ENCODE results near the gene GLYATL1. TPM values are rescaled to one million over a fixed set of nuclear protein-coding genes. Genes with fewer than 3 reads are reported as not detected.

GLYATL1 gene
- total RNA-seq, 1 experiment from 2014 or later = not detected

GRCh38 chr11:58917159-58917783 is 22.0 kb upstream of the GLYATL1 start:
- no peak overlapping the region for H3K27ac ChIP-seq (ENCODE audit: low read length)
- TF ChIP-seq, protein P1, sequence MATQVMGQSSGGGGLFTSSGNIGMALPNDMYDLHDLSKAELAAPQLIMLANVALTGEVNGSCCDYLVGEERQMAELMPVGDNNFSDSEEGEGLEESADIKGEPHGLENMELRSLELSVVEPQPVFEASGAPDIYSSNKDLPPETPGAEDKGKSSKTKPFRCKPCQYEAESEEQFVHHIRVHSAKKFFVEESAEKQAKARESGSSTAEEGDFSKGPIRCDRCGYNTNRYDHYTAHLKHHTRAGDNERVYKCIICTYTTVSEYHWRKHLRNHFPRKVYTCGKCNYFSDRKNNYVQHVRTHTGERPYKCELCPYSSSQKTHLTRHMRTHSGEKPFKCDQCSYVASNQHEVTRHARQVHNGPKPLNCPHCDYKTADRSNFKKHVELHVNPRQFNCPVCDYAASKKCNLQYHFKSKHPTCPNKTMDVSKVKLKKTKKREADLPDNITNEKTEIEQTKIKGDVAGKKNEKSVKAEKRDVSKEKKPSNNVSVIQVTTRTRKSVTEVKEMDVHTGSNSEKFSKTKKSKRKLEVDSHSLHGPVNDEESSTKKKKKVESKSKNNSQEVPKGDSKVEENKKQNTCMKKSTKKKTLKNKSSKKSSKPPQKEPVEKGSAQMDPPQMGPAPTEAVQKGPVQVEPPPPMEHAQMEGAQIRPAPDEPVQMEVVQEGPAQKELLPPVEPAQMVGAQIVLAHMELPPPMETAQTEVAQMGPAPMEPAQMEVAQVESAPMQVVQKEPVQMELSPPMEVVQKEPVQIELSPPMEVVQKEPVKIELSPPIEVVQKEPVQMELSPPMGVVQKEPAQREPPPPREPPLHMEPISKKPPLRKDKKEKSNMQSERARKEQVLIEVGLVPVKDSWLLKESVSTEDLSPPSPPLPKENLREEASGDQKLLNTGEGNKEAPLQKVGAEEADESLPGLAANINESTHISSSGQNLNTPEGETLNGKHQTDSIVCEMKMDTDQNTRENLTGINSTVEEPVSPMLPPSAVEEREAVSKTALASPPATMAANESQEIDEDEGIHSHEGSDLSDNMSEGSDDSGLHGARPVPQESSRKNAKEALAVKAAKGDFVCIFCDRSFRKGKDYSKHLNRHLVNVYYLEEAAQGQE (IDR thresholded peaks at IDR 0.05; ENCODE audit: insufficient read depth in 1 of 2, low read depth in 2 of 2, low read length in 1 of 2) = no peak
- no peak for TF ChIP-seq SIN3A (IDR thresholded peaks at IDR 0.05; ENCODE audit: borderline replicate concordance, insufficient read depth, low read depth, low read length)
- TF ChIP-seq CTCF (IDR thresholded peaks at IDR 0.05) = no peak
- H3K36me3 ChIP-seq (ENCODE audit: control insufficient read depth, insufficient read depth, low read length) = no peaks in the 10 kb centered on the region
- H3K9me3 ChIP-seq (ENCODE audit: control insufficient read depth, insufficient read depth, low read depth, low read length) = no peaks in the 10 kb centered on the region
- ATAC-seq (no peak), DNase-seq (ENCODE audit: low read depth, low spot score) (no peak)
- no peaks in the 10 kb centered on the region for H3K27me3 ChIP-seq (ENCODE audit: control insufficient read depth, insufficient read depth, low read length)
- no peaks in the 10 kb centered on the region for H3K4me1 ChIP-seq (ENCODE audit: control insufficient read depth, insufficient read depth, low read length)
- no TSS peak for BruUV-seq (replicated peaks)
- ChIA-PET POLR2A (no interaction called here), CTCF (no interaction called here)
- H3K4me3 ChIP-seq (ENCODE audit: low read depth in 2 of 2, low read length in 2 of 2) = no peak overlapping the region
- in situ Hi-C loops (cut with HindIII; ENCODE audit: low pct_unique_long_range_greater_than_20kb, low sequenced_read_pairs) = no loop called here
- intact Hi-C loops (cut with micrococcal nuclease; ENCODE audit: unreplicated experiment) = no loop called here

GRCh38 chr11:58919561-58919960 is 19.7 kb upstream of the GLYATL1 start:
- TF ChIP-seq POLR2AphosphoS5 (IDR thresholded peaks at IDR 0.05; ENCODE audit: low read depth, low read length) = no peak
- TF ChIP-seq CTCF (IDR thresholded peaks at IDR 0.05) = no peak
- no peak for TF ChIP-seq SIN3A (IDR thresholded peaks at IDR 0.05; ENCODE audit: borderline replicate concordance, insufficient read depth, low read depth, low read length)
- TF ChIP-seq TCF7L2 (IDR thresholded peaks at IDR 0.05; ENCODE audit: low read depth, low read length) = no peak
- TF ChIP-seq, protein P1 (IDR thresholded peaks at IDR 0.05; ENCODE audit: insufficient read depth in 1 of 2, low read depth in 2 of 2, low read length in 1 of 2) = no peak
- Histone ChIP-seq H3K9me3 (ENCODE audit: control insufficient read depth, insufficient read depth, low read depth, low read length) (no peaks in the 10 kb centered on the region), H3K36me3 (ENCODE audit: control insufficient read depth, insufficient read depth, low read length) (no peaks in the 10 kb centered on the region), H3K27ac (ENCODE audit: low read length) (no peak overlapping the region), H3K27me3 (ENCODE audit: control insufficient read depth, insufficient read depth, low read length) (no peaks in the 10 kb centered on the region), H3K4me3 (ENCODE audit: low read depth in 2 of 2, low read length in 2 of 2) (no peak overlapping the region), H3K4me1 (ENCODE audit: control insufficient read depth, insufficient read depth, low read length) (no peaks in the 10 kb centered on the region)
- POLR2A ChIA-PET = no interaction called here
- in situ Hi-C loops (cut with HindIII; ENCODE audit: low pct_unique_long_range_greater_than_20kb, low sequenced_read_pairs) = no loop called here
- CTCF ChIA-PET = no interaction called here
- intact Hi-C loops (cut with micrococcal nuclease; ENCODE audit: unreplicated experiment) = no loop called here
- no peak for DNase-seq (ENCODE audit: low read depth, low spot score)
- ATAC-seq = no peak
- BruUV-seq (replicated peaks) = no TSS peak
